ENCODE measurements around the gene TUBA1A.
"Not testable (repeated sequence)": the region's sequence is repeated elsewhere in the genome, so short reads cannot be mapped to it uniquely, and the experiment has no call there.

TUBA1A gene

DNA sequence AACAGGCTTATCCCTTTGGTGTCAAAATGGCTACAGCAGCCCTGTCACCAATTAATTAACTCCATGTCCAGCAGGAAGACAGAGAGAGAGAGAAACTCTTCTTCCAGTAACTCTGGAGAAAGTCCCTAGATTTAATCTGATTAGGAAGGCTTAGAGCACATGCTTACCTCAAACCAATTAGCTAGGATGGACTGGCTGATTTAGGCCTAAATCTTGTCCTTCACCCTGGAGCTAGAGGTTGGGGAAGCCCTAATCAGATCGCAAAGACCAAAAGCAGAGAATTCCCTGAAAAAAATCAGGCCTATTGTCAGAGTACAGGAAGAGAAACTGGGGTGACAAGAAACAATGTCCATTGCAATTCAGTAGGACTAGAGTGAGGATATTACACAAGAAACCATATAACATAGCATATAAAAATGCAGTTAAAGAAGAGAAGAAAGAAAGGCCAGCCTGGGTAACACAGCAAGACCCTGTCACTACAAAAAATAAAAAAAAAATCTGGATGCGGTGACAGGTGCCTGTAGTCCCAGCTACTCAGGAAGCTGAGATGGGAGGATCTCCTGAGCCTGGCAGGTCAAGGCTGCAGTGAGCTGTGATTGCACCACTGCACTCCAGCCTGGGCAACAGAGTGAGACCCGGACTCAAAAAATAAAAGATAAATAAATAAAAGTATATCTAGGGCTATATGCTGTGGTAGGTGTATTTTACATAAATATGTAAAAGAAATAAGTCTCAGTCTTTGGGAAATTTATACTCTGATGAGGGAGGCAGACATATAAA is 34.9 kb upstream of the TUBA1A start:
- no peaks in the 10 kb centered on the region for H3K9me3 ChIP-seq
- peak in 1 of 2 donors; percentile 1 for DNase-seq
- peaks cover 0 to 13% (median 1%) of the 10 kb centered on the region in 4 donors for H3K4me1 ChIP-seq
- TF ChIP-seq, protein P1, sequence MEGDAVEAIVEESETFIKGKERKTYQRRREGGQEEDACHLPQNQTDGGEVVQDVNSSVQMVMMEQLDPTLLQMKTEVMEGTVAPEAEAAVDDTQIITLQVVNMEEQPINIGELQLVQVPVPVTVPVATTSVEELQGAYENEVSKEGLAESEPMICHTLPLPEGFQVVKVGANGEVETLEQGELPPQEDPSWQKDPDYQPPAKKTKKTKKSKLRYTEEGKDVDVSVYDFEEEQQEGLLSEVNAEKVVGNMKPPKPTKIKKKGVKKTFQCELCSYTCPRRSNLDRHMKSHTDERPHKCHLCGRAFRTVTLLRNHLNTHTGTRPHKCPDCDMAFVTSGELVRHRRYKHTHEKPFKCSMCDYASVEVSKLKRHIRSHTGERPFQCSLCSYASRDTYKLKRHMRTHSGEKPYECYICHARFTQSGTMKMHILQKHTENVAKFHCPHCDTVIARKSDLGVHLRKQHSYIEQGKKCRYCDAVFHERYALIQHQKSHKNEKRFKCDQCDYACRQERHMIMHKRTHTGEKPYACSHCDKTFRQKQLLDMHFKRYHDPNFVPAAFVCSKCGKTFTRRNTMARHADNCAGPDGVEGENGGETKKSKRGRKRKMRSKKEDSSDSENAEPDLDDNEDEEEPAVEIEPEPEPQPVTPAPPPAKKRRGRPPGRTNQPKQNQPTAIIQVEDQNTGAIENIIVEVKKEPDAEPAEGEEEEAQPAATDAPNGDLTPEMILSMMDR (IDR thresholded peaks at IDR 0.05): no peak
- no peaks in the 10 kb centered on the region for H3K27me3 ChIP-seq
- H3K27ac ChIP-seq: no peak overlapping the region
- intact Hi-C loops (cut with DNase I; ENCODE audit: low total_unique reads): no loop called here
- no peak overlapping the region for H3K4me3 ChIP-seq
- H3K36me3 ChIP-seq: no peaks in the 10 kb centered on the region

DNA sequence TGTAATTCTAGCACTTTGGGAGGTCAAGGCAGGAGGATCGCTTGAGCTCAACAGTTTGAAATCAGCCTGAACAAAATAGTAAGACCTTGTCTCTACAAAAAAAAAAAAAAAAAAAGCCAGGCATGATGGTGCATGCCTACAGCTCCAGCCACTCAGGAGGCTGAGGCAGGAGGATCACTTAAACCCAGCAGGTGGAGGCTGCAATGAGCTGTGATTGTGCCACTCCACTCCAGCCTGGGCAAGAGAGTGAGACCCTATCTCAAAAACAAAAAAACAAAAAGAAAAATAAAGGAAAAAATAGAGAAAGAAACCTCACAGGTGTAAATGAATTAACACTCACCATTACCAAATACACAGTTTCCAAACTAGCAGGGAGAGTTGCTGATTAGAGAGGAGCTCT is 34.2 kb upstream of the TUBA1A start:
- TF ChIP-seq, protein P1 (IDR thresholded peaks at IDR 0.05): no peak
- H3K36me3 ChIP-seq: no peaks in the 10 kb centered on the region

DNA sequence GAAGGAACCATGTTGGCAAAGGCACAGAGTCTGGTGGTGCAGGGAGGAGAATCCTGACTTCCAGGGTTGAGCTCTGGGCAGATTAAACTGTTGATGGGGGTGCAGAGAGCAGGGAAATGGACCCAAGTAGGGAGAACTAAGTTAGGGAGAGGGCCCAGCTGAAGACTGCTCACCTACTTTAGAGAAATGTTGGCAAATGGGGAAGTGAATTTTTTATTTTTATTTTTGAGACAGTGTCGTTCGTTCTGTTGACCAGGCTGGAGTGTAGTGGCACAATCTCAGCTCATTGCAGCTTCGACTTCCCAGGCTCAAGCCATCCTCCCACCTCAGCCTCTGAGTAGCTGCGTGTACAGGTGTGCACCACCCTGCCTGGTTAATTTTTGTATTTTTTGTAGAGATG is 32.1 kb upstream of the TUBA1A start:
- intact Hi-C loops (cut with DNase I; ENCODE audit: low total_unique reads): no loop called here
- H3K27ac ChIP-seq: no peak overlapping the region

More for the DNA sequence above, 34.2 kb upstream of the TUBA1A start:
- Histone ChIP-seq H3K27ac (peak overlapping the region; percentile 64 to 71), H3K4me3 (no peak overlapping the region), H3K27me3 (no peaks in the 10 kb centered on the region), H3K9me3 (no peaks in the 10 kb centered on the region), H3K4me1 (peaks cover 0 to 13% (median 1%) of the 10 kb centered on the region in 4 donors)
- DNase-seq: no peak
- intact Hi-C loops (cut with DNase I; ENCODE audit: low total_unique reads): no loop called here

DNA sequence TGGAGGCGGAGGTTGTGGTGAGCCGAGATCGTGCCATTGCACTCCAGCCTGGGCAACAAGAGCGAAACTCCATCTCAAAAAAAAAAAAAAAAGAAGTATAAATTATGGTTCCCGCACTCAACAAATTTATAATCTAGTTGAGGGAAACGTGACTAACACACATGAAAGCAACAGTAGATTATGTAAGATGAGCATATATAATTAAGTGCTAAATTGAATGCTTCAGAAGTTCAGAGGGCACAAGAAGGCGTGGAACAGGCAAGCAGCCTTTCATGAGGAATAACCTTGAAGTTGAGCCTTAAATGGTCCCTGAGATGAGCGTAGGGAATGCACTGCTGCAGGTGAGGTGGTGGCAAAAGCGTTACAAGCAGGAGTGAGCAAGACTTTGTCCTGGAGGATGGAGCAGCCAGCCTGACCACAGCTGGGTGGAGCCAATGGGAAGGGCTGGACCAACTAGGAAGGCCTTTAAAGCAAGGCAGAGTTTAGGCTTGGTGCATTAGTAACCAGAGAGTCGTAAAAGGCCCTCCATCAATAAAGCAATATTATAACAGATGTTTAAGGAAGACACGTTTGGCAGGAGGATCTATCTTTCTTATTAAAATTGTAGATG is 30.6 kb upstream of the TUBA1A start:
- H3K4me3 ChIP-seq: no peak overlapping the region
- intact Hi-C loops (cut with DNase I; ENCODE audit: low total_unique reads): no loop called here

More for the DNA sequence above, 32.1 kb upstream of the TUBA1A start:
- no peaks in the 10 kb centered on the region for H3K36me3 ChIP-seq
- no peaks in the 10 kb centered on the region for H3K27me3 ChIP-seq
- DNase-seq: peak in 1 of 2 donors; percentile 17
- H3K4me1 ChIP-seq: peaks cover 0 to 13% (median 1%) of the 10 kb centered on the region in 4 donors
- TF ChIP-seq, protein P1 (IDR thresholded peaks at IDR 0.05): no peak
- no peak overlapping the region for H3K4me3 ChIP-seq
- H3K9me3 ChIP-seq: no peaks in the 10 kb centered on the region

DNA sequence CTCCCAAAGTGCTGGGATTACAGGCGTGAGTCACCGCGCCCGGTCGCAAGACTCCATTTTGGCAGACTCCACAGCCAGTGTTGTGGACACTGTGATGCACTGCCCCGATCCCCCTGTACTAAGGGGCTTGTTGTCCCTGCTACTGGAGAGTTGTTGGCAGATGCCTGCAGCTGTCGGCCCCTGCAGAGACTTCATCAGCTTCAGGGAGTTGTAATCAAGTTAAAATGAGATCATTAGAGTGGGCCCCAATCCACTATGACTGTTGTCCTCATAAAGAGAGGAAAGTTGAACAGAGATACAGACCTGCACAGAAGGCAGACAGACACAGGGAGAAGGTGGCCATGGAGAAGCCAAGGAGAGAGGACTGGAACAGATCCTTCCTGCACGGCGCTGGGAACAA is 23.7 kb upstream of the TUBA1A start:
- peak in 1 of 2 donors; percentile 47 for DNase-seq

More for the DNA sequence above, 30.6 kb upstream of the TUBA1A start:
- H3K9me3 ChIP-seq: no peaks in the 10 kb centered on the region
- H3K36me3 ChIP-seq: no peaks in the 10 kb centered on the region
- TF ChIP-seq, protein P1 (IDR thresholded peaks at IDR 0.05): no peak
- DNase-seq: peak in 1 of 2 donors; percentile 5
- peaks cover 0 to 24% (median 10%) of the 10 kb centered on the region in 4 donors for H3K4me1 ChIP-seq
- H3K27me3 ChIP-seq: no peaks in the 10 kb centered on the region
- H3K27ac ChIP-seq: no peak overlapping the region

DNA sequence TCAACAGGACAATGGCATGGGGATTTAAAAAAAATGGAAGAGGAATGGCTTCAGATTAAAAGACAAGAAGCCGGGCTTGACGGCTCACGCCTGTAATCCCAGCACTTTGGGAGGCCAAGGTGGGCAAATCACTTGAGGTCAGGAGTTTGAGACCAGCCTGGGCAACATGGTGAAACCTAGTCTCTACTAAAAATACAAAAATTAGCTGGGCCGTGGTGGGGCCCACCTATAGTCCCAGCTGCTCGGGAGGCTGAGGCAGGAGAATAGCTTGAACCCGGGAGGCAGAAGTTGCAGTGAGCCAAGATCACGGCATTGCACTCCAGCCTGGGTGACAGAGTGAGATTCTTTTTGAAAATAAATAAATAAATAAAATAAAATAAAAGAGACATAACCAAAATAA is 21.8 kb upstream of the TUBA1A start:
- H3K4me3 ChIP-seq; H3K27ac ChIP-seq; H3K27me3 ChIP-seq; H3K36me3 ChIP-seq; intact Hi-C loops (cut with DNase I; ENCODE audit: low total_unique reads); H3K9me3 ChIP-seq: not testable (repeated sequence)
- DNase-seq: peak in 1 of 2 donors; percentile 35
- peaks cover 0 to 14% (median 12%) of the 10 kb centered on the region in 4 donors for H3K4me1 ChIP-seq

More for the DNA sequence above, 23.7 kb upstream of the TUBA1A start:
- Histone ChIP-seq H3K27ac (no peak overlapping the region), H3K9me3 (no peaks in the 10 kb centered on the region), H3K36me3 (no peaks in the 10 kb centered on the region), H3K4me3 (no peak overlapping the region), H3K27me3 (no peaks in the 10 kb centered on the region), H3K4me1 (peaks cover 0 to 14% (median 12%) of the 10 kb centered on the region in 4 donors)
- intact Hi-C loops (cut with DNase I; ENCODE audit: low total_unique reads): no loop called here
- TF ChIP-seq, protein P1 (IDR thresholded peaks at IDR 0.05): no peak

Data from tibial artery (tissue), 4 donors.